Thyroid gland (tissue), 4 donors: Measurements from ENCODE around the gene CEP131.

Experiments used
- POLR2A ChIP-seq, 2 donors: fragments of 450-650 bp; IDR thresholded peaks; one replicate each; pipeline ENCODE4 v1.6.1; 2017; ENCODE audit warnings: antibody characterized with exemption in 2 of 2, mild to moderate bottlenecking in 2 of 2, moderate library complexity in 1 of 2
- TF ChIP-seq, protein P1 (sequence below), 6 experiments: fragments of 200-600 bp in 3 of 6; fragments of 450-650 bp in 3 of 6; sonication (generic) in 3 of 6; IDR thresholded peaks; one replicate each; pipeline ENCODE4 v1.5.1; 2016 to 2019; ENCODE audit warnings: antibody characterized with exemption in 6 of 6, mild to moderate bottlenecking in 2 of 6, inconsistent platforms in 1 of 6, moderate library complexity in 1 of 6

DNA sequence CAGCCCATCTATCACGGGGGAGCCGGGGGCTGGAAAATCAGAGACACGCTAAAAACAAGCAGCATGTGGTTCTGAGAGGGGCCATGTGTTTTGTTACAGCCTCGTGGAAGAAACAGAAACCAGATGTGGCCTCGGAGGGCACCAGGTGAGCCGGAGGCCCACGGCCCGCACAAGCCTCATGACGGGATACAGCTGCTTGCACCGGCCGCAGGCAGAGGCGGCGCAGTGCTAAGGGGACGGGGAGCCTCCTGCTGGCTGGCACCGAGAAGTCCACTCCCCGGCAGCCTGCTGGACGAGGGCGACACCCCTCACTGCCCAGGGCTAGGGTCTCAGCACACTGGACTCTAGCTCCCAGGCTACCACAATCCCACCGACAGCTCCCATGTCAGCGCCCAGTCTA is 35.5 kb upstream of the CEP131 start:
- TF ChIP-seq, protein P1, sequence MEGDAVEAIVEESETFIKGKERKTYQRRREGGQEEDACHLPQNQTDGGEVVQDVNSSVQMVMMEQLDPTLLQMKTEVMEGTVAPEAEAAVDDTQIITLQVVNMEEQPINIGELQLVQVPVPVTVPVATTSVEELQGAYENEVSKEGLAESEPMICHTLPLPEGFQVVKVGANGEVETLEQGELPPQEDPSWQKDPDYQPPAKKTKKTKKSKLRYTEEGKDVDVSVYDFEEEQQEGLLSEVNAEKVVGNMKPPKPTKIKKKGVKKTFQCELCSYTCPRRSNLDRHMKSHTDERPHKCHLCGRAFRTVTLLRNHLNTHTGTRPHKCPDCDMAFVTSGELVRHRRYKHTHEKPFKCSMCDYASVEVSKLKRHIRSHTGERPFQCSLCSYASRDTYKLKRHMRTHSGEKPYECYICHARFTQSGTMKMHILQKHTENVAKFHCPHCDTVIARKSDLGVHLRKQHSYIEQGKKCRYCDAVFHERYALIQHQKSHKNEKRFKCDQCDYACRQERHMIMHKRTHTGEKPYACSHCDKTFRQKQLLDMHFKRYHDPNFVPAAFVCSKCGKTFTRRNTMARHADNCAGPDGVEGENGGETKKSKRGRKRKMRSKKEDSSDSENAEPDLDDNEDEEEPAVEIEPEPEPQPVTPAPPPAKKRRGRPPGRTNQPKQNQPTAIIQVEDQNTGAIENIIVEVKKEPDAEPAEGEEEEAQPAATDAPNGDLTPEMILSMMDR (IDR thresholded peaks at IDR 0.05) = no peak
- TF ChIP-seq POLR2A (IDR thresholded peaks at IDR 0.05) = no peak
